Loucy (cell line): Measurements from ENCODE around the gene LCN9.

ENCODE experiments used
- H2AFZ ChIP-seq: fragments of 200-600 bp; sonication (generic); 2 replicates; pipeline ENCODE4 v1.6.0; 2016; ENCODE audit warnings: antibody characterized with exemption, mild to moderate bottlenecking, low read length, moderate library complexity
- H3F3A ChIP-seq: fragments of 200-600 bp; 2 replicates; pipeline ENCODE4 v1.6.0; 2016; ENCODE audit warnings: antibody characterized with exemption, low read depth, mild to moderate bottlenecking
- H3K27me3 ChIP-seq: fragments of 200-600 bp; sonication (generic); 2 replicates; pipeline ENCODE4 v1.6.1; 2014; ENCODE audit warnings: low read length, mild to moderate bottlenecking; ENCODE audit not compliant: insufficient read depth, poor library complexity, severe bottlenecking
- H3K36me3 ChIP-seq: fragments of 200-600 bp; sonication (generic); 2 replicates; pipeline ENCODE4 v1.6.1; 2016; ENCODE audit warnings: low read length; ENCODE audit not compliant: insufficient read depth
- H3K4me1 ChIP-seq: fragments of 200-600 bp; sonication (generic); 2 replicates; pipeline ENCODE4 v1.5.1; 2014; ENCODE audit warnings: low read length, mild to moderate bottlenecking; ENCODE audit not compliant: insufficient read depth, poor library complexity, severe bottlenecking
- H3K4me2 ChIP-seq: fragments of 200-600 bp; sonication (generic); 2 replicates; pipeline ENCODE4 v1.6.0; 2014; ENCODE audit warnings: antibody characterized with exemption, low read length, low read depth, mild to moderate bottlenecking; ENCODE audit not compliant: poor library complexity, severe bottlenecking
- H3K4me3 ChIP-seq: fragments of 200-600 bp; sonication (generic); 2 replicates; pipeline ENCODE4 v1.5.1; 2014; ENCODE audit warnings: low read length, mild to moderate bottlenecking, mixed read lengths; ENCODE audit not compliant: poor library complexity, severe bottlenecking
- H3K79me2 ChIP-seq: fragments of 200-600 bp; sonication (generic); 2 replicates; pipeline ENCODE4 v1.6.1; 2014; ENCODE audit warnings: low read length; ENCODE audit not compliant: insufficient read depth
- H3K9ac ChIP-seq: fragments of 200-600 bp; sonication (generic); 2 replicates; pipeline ENCODE4 v1.6.0; 2014; ENCODE audit warnings: mild to moderate bottlenecking, low read depth, low read length, moderate library complexity; ENCODE audit not compliant: poor library complexity, severe bottlenecking
- H3K9me2 ChIP-seq: fragments of 200-600 bp; sonication (generic); replicated peaks from 2 replicates; pipeline ENCODE4 v1.6.1; 2016; ENCODE audit warnings: low read depth, low read length, mixed read lengths
- H3K9me3 ChIP-seq: fragments of 200-600 bp; sonication (generic); 2 replicates; pipeline ENCODE4 v1.6.1; 2014; ENCODE audit warnings: mild to moderate bottlenecking, antibody characterized with exemption, low read length, low read depth; ENCODE audit not compliant: insufficient read depth
- H4K20me1 ChIP-seq: fragments of 200-600 bp; sonication (generic); 2 replicates; pipeline ENCODE4 v1.6.0; 2014; ENCODE audit warnings: antibody characterized with exemption, low read length, mild to moderate bottlenecking; ENCODE audit not compliant: insufficient read depth, poor library complexity, severe bottlenecking
- EZH2phosphoT487 ChIP-seq: fragments of 200-600 bp; IDR thresholded peaks from 2 replicates; pipeline ENCODE4 v1.6.1; 2018; ENCODE audit warnings: antibody characterized with exemption, mild to moderate bottlenecking, moderate library complexity, borderline replicate concordance
- TF ChIP-seq, protein P1 (sequence below): fragments of 200-600 bp; sonication (generic); conservative IDR thresholded peaks from 2 replicates; pipeline ENCODE4 v1.5.1; 2014; ENCODE audit warnings: mild to moderate bottlenecking, antibody characterized with exemption, low read length

The LCN9 gene

DNA sequence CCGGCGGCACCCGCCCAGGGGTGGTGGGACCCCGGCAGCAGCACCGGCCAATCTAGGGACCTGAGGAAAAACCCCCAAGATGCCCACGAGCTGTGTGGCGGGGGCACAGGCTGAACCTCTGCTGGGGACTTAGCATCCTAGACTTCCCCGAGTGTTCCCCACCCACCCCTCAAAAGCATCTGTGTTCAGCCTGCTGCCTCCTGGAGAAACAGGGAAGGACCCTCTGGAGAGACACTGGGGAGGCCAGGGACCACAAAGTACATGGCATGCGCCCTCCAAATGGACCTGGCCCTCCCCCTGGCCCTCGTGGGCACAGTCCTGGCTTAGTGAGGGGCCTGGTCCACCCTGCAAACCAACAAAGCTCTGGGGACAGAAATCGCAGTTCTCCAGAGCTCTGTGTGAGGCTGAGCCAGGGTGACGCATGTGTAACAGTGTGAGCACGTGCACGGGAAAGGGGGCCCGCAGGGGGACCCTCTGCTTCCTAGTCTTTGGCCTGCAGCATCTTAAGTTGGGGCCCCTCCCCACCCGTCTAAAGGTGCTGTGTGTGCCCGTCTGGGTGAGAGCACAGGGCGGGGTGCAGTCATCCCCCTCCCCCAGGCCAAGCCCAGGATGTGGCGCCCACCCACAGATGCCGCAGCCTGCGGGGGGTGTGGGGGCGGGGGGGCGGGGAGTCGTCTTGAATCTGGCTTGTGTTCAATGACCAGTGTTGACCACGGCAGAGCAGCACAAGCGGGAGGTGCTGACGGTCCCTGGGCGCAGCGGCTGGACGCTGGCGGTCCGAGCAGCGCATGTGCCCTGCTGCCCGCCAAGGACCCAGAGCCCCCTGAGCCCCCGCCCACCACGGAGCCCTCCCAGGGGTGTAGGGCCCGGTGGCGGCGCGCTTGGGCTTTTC, 38.2 kb downstream of the LCN9 start:
- Histone ChIP-seq H4K20me1 (no peaks in the 10 kb centered on the region), H3K36me3 (no peaks in the 10 kb centered on the region), H3K9me3 (no peaks in the 10 kb centered on the region), H3K4me2 (no peak overlapping the region), H3K9ac (no peak overlapping the region), H3F3A (no peaks in the 10 kb centered on the region), H3K9me2 (no peaks in the 10 kb centered on the region), H3K27me3 (no peaks in the 10 kb centered on the region), H2AFZ (no peak overlapping the region), H3K4me1 (no peaks in the 10 kb centered on the region), H3K79me2 (no peaks in the 10 kb centered on the region), H3K4me3 (no peak overlapping the region)
- TF ChIP-seq, protein P1, sequence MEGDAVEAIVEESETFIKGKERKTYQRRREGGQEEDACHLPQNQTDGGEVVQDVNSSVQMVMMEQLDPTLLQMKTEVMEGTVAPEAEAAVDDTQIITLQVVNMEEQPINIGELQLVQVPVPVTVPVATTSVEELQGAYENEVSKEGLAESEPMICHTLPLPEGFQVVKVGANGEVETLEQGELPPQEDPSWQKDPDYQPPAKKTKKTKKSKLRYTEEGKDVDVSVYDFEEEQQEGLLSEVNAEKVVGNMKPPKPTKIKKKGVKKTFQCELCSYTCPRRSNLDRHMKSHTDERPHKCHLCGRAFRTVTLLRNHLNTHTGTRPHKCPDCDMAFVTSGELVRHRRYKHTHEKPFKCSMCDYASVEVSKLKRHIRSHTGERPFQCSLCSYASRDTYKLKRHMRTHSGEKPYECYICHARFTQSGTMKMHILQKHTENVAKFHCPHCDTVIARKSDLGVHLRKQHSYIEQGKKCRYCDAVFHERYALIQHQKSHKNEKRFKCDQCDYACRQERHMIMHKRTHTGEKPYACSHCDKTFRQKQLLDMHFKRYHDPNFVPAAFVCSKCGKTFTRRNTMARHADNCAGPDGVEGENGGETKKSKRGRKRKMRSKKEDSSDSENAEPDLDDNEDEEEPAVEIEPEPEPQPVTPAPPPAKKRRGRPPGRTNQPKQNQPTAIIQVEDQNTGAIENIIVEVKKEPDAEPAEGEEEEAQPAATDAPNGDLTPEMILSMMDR, result no peak
- TF ChIP-seq EZH2phosphoT487, result no peak

DNA sequence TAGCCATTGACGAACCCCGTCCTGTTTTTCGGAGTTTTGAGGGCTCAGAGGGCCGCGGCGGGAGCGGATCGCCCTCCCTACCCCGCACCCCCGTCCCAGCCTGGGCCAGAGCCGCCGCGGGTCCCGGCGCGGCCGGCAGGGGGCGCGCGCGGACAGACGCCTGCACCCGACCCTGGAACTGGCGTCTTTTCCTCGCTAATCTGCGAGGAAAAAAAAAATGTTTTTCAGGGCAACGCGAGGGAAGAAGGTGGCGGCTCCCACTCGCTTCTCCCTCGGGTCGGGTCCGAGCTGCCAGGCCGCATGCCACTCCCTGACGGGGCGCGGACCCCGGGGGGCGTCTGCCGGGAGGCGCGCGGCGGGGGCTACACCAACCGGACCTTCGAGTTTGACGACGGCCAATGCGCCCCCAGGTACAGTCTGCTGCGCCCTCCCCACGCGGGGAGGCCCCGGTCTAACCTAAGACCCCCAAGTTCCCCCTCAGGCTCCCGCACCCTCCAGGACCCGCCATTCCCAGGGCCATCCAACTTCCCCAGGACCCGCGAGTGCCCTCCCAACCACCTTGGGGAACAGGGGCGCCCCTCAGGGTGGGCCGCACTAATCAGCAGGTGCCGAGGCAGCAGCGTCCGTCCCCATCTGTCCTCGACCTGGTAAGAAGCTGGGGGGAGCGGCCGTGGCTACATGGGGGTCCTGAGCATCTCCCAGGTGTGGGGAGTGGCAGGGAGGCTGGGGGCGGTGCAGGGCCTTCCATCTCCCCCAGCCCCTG, 39.0 kb downstream of the LCN9 start, which contains the start of gene KCNT1:
Gene KCNT1, plus strand, starts transcription at position 227 of the 763 bp plus-strand sequence. Its CDS starts 74 bp downstream, at position 301.
- Histone ChIP-seq H3K27me3 (no peaks in the 10 kb centered on the region), H3K79me2 (no peaks in the 10 kb centered on the region), H3K9ac (no peak within 1 kb of the TSS), H3F3A (no peaks in the 10 kb centered on the region), H4K20me1 (no peaks in the 10 kb centered on the region), H3K9me2 (no peaks in the 10 kb centered on the region), H3K4me1 (no peaks in the 10 kb centered on the region), H3K9me3 (no peaks in the 10 kb centered on the region), H2AFZ (no peak within 1 kb of the TSS), H3K4me2 (no peak within 1 kb of the TSS), H3K4me3 (no peak within 1 kb of the TSS), H3K36me3 (no peaks in the 10 kb centered on the region)
- no peak for TF ChIP-seq EZH2phosphoT487
- TF ChIP-seq, protein P1, result peak; percentile 73

DNA sequence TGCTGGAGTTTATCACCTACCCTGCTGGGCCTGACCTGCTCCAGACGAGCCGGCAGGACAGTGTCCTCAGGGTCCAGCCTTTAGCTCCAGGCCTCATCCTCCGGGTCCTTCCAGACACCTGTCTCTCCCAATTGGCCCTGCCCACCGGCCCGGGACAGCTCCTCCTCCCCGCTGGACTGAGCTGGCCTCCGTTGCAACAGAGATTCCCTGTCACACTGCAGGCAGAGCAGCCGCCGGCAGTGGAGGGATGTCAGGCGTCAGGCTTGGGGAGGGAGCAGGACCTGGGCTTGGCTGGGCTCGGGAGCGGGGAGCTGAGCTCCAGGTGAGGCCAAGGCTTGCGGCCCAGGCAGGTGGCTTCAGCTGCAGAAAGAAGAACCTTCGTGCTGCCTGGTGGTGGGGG, 40.6 kb downstream of the LCN9 start:
- Histone ChIP-seq H3K36me3 (no peaks in the 10 kb centered on the region), H4K20me1 (no peaks in the 10 kb centered on the region), H3K9me2 (no peaks in the 10 kb centered on the region), H3K4me2 (no peak overlapping the region), H2AFZ (no peak overlapping the region), H3K9ac (no peak overlapping the region), H3K4me3 (no peak overlapping the region), H3K79me2 (no peaks in the 10 kb centered on the region), H3K27me3 (no peaks in the 10 kb centered on the region), H3F3A (no peaks in the 10 kb centered on the region), H3K4me1 (no peaks in the 10 kb centered on the region), H3K9me3 (no peaks in the 10 kb centered on the region)
- TF ChIP-seq EZH2phosphoT487, result no peak
- TF ChIP-seq, protein P1, result no peak
